HepG2 (cell line): ENCODE data around the gene CD248. TPM values are rescaled to one million over a fixed set of nuclear protein-coding genes. Genes with fewer than 3 reads are reported as not detected.

ENCODE experiments used
- CBX5 ChIP-seq: sonication (generic); formaldehyde crosslinking; IDR thresholded peaks from 2 replicates; pipeline ENCODE4 v1.4.0; 2020; ENCODE audit warnings: missing genetic modification reagents, borderline replicate concordance
- KDM1A ChIP-seq: IDR thresholded peaks from 2 replicates; pipeline ENCODE4 v1.6.1; 2016; ENCODE audit warnings: missing compliant biosample characterization
- MTF2 ChIP-seq: sonication (generic); formaldehyde crosslinking; IDR thresholded peaks from 2 replicates; pipeline ENCODE4 v1.5.0; 2020; ENCODE audit warnings: missing genetic modification reagents, borderline replicate concordance
- NR2F6 ChIP-seq, 2 experiments: IDR thresholded peaks; 2 replicates each; pipeline ENCODE4 v1.6.1; 2016; ENCODE audit warnings: antibody characterized with exemption in 1 of 2, mild to moderate bottlenecking in 1 of 2
- PAF1 ChIP-seq: IDR thresholded peaks from 2 replicates; pipeline ENCODE4 v1.6.1; 2016; ENCODE audit warnings: missing genetic modification reagents, missing compliant biosample characterization
- PHF21A ChIP-seq: sonication (generic); formaldehyde crosslinking; IDR thresholded peaks from 2 replicates; pipeline ENCODE4 v1.5.0; 2020; ENCODE audit warnings: mild to moderate bottlenecking, missing genetic modification reagents
- RXRB ChIP-seq: IDR thresholded peaks from 2 replicates; pipeline ENCODE4 v1.6.1; 2016; ENCODE audit warnings: borderline replicate concordance, missing genetic modification reagents, missing compliant biosample characterization
- SALL2 ChIP-seq: sonication (generic); formaldehyde crosslinking; IDR thresholded peaks from 2 replicates; pipeline ENCODE4 v1.8.1; 2023; ENCODE audit warnings: mild to moderate bottlenecking, missing genetic modification reagents, inconsistent platforms
- SETDB1 ChIP-seq: sonication (generic); formaldehyde crosslinking; IDR thresholded peaks from 2 replicates; pipeline ENCODE4 v1.5.1; 2020; ENCODE audit warnings: missing genetic modification reagents, mild to moderate bottlenecking, borderline replicate concordance
- SIX1 ChIP-seq: sonication (generic); formaldehyde crosslinking; IDR thresholded peaks from 2 replicates; pipeline ENCODE4 v1.4.0; 2020; ENCODE audit warnings: missing genetic modification reagents, borderline replicate concordance
- THAP11 ChIP-seq: IDR thresholded peaks from 2 replicates; pipeline ENCODE4 v1.6.1; 2016; ENCODE audit warnings: missing biosample characterization, missing genetic modification reagents
- ZFP36L2 ChIP-seq: sonication (generic); formaldehyde crosslinking; IDR thresholded peaks from 2 replicates; pipeline ENCODE4 v1.4.0; 2020; ENCODE audit warnings: missing genetic modification reagents
- ZFYVE20 ChIP-seq: sonication (generic); formaldehyde crosslinking; IDR thresholded peaks from 2 replicates; pipeline ENCODE4 v1.8.0; 2023; ENCODE audit warnings: low read depth, mild to moderate bottlenecking, moderate library complexity, missing genetic modification reagents, borderline replicate concordance
- ZNF205 ChIP-seq: IDR thresholded peaks from 2 replicates; pipeline ENCODE4 v1.6.1; 2018; ENCODE audit warnings: missing biosample characterization, missing genetic modification reagents
- ZNF460 ChIP-seq: sonication (generic); formaldehyde crosslinking; IDR thresholded peaks from 2 replicates; pipeline ENCODE4 v1.5.1; 2020; ENCODE audit warnings: missing genetic modification reagents, mild to moderate bottlenecking, borderline replicate concordance
- ZNF558 ChIP-seq: sonication (generic); formaldehyde crosslinking; IDR thresholded peaks from 2 replicates; pipeline ENCODE4 v1.9.0; 2022; ENCODE audit warnings: mild to moderate bottlenecking, missing genetic modification reagents, borderline replicate concordance
- ZNF607 ChIP-seq: sonication (generic); formaldehyde crosslinking; IDR thresholded peaks from 2 replicates; pipeline ENCODE4 v1.5.1; 2020; ENCODE audit warnings: missing genetic modification reagents, mild to moderate bottlenecking, borderline replicate concordance
- ZNF777 ChIP-seq: sonication (generic); formaldehyde crosslinking; IDR thresholded peaks from 2 replicates; pipeline ENCODE4 v1.4.0; 2020; ENCODE audit warnings: missing genetic modification reagents
- ZNF841 ChIP-seq: sonication (generic); formaldehyde crosslinking; IDR thresholded peaks from 2 replicates; pipeline ENCODE4 v1.8.1; 2023; ENCODE audit warnings: missing genetic modification reagents, borderline replicate concordance
- ZNF879 ChIP-seq: sonication (generic); formaldehyde crosslinking; IDR thresholded peaks from 2 replicates; pipeline ENCODE4 v1.8.1; 2023; ENCODE audit warnings: missing genetic modification reagents
- polyA plus RNA-seq, 8 experiments: library from polyadenylated mRNA; depleted of rRNA in 3 of 8; stranded (reverse) in 7 of 8; unstranded in 1 of 8; fragments of >200 nt; fragmentation: Illumina TruSeq in 4 of 8; extraction: Trizol in 4 of 8; gene quantifications; 2 replicates each; pipeline versions ENCODE4 v1.2.1 to v1.2.3, GENCODE V29; 2011 to 2016; ENCODE audit warnings: low read depth in 4 of 8, missing spikeins in 1 of 8, mixed read lengths in 1 of 8; ENCODE audit not compliant: insufficient read depth in 1 of 8
- total RNA-seq, 5 experiments: library from RNA; depleted of rRNA; stranded (reverse); fragments of >200 nt; fragmentation: Illumina TruSeq; extraction: Trizol; gene quantifications; 2 replicates each; pipeline ENCODE4 v1.2.3, GENCODE V29; 2016; ENCODE audit warnings: low read depth in 1 of 5
- TF ChIP-seq, protein P1 (sequence below): sonication (generic); formaldehyde crosslinking; IDR thresholded peaks from 2 replicates; pipeline ENCODE4 v1.4.0; 2020; ENCODE audit warnings: mild to moderate bottlenecking, missing genetic modification reagents
- TF ChIP-seq, protein P2 (sequence below): sonication (generic); formaldehyde crosslinking; IDR thresholded peaks from one replicate; pipeline ENCODE4 v1.5.1; 2020; ENCODE audit warnings: mild to moderate bottlenecking, missing genetic modification reagents; ENCODE audit errors: not compliant biosample characterization

Gene CD248
- total and polyA plus RNA-seq, 2 of the 13 experiments (the other 11 are each of a cell fraction or from before 2014, with no cell fraction given) = 0.25 to 0.35 TPM

DNA sequence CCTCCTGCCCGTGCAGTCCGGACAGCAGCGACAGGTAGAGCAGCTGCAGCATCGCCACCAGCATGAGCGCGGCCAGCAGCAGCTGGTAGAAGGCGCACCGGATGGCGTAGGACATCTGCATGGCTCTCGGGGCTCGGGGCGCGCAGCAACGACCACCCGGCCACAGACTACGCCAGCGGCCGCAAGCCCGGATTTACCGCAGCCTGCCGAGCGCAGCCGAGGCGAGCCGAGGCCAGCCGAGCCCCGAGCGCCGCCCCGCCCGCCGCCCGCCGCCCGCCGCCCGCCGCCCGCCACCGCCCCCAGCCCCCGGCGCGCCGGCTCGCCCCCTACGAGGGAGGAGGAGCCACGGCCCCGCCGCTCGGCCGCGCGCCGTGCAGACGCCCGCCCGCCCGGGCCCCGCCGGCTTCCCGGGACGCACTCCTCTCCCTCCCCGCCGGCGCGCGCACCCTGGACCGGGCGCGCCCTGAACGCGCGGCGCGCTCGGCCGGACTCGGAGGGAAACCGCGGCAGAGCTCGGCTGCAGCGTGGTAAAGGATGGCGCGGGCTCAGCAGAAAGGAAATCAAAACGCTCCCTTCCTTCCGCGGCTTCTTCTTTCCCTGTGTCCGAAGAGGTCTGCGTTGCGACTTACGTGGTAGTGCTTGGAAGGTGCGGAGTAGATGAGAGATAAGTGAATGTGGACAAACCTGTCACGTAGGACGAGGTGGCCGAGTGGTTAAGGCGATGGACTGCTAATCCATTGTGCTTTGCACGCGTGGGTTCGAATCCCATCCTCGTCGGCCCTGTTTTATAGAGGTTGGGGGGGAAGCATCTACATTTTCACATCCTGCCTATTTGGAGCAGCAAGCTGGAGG is 30.8 kb upstream of the CD248 start, which contains the start of gene B4GAT1 (continued):
- no peak for TF ChIP-seq ZNF607 (CRISPR knock-in tag)
- TF ChIP-seq ZNF879 (CRISPR knock-in tag) = no peak
- TF ChIP-seq KDM1A (CRISPR knock-in tag) = 0 out of 2 replicates have a peak, but pooled peaks have one; percentile 46
- TF ChIP-seq SETDB1 = no peak
- no peak for TF ChIP-seq ZNF777 (CRISPR knock-in tag)
- TF ChIP-seq ZNF205 = peak; percentile 76; the same call in 1 of the 2 replicates
- no peak; the same call in 1 of the 2 replicates for TF ChIP-seq RXRB (CRISPR knock-in tag)
- TF ChIP-seq ZNF841 (CRISPR knock-in tag) = no peak
- TF ChIP-seq ZFP36L2 (CRISPR knock-in tag) = no peak
- TF ChIP-seq SIX1 (CRISPR knock-in tag) = no peak
- TF ChIP-seq ZNF558 (CRISPR knock-in tag) = no peak
- TF ChIP-seq THAP11 (CRISPR knock-in tag) = peak; percentile 60
- TF ChIP-seq PAF1 (CRISPR knock-in tag) = peak; percentile 80
- no peak for TF ChIP-seq NR2F6 (IDR thresholded peaks at IDR 0.05)
- TF ChIP-seq NR2F6 (CRISPR knock-in tag; IDR thresholded peaks at IDR 0.05) = 0 out of 2 replicates have a peak, but pooled peaks have one; percentile 31
- TF ChIP-seq CBX5 = peak; percentile 85; the same call in 1 of the 2 replicates
- TF ChIP-seq ZNF460 (CRISPR knock-in tag) = no peak
- TF ChIP-seq, protein P1, sequence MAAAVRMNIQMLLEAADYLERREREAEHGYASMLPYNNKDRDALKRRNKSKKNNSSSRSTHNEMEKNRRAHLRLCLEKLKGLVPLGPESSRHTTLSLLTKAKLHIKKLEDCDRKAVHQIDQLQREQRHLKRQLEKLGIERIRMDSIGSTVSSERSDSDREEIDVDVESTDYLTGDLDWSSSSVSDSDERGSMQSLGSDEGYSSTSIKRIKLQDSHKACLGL (CRISPR knock-in tag) = no peak; the same call in 1 of the 2 replicates
- TF ChIP-seq, protein P2, sequence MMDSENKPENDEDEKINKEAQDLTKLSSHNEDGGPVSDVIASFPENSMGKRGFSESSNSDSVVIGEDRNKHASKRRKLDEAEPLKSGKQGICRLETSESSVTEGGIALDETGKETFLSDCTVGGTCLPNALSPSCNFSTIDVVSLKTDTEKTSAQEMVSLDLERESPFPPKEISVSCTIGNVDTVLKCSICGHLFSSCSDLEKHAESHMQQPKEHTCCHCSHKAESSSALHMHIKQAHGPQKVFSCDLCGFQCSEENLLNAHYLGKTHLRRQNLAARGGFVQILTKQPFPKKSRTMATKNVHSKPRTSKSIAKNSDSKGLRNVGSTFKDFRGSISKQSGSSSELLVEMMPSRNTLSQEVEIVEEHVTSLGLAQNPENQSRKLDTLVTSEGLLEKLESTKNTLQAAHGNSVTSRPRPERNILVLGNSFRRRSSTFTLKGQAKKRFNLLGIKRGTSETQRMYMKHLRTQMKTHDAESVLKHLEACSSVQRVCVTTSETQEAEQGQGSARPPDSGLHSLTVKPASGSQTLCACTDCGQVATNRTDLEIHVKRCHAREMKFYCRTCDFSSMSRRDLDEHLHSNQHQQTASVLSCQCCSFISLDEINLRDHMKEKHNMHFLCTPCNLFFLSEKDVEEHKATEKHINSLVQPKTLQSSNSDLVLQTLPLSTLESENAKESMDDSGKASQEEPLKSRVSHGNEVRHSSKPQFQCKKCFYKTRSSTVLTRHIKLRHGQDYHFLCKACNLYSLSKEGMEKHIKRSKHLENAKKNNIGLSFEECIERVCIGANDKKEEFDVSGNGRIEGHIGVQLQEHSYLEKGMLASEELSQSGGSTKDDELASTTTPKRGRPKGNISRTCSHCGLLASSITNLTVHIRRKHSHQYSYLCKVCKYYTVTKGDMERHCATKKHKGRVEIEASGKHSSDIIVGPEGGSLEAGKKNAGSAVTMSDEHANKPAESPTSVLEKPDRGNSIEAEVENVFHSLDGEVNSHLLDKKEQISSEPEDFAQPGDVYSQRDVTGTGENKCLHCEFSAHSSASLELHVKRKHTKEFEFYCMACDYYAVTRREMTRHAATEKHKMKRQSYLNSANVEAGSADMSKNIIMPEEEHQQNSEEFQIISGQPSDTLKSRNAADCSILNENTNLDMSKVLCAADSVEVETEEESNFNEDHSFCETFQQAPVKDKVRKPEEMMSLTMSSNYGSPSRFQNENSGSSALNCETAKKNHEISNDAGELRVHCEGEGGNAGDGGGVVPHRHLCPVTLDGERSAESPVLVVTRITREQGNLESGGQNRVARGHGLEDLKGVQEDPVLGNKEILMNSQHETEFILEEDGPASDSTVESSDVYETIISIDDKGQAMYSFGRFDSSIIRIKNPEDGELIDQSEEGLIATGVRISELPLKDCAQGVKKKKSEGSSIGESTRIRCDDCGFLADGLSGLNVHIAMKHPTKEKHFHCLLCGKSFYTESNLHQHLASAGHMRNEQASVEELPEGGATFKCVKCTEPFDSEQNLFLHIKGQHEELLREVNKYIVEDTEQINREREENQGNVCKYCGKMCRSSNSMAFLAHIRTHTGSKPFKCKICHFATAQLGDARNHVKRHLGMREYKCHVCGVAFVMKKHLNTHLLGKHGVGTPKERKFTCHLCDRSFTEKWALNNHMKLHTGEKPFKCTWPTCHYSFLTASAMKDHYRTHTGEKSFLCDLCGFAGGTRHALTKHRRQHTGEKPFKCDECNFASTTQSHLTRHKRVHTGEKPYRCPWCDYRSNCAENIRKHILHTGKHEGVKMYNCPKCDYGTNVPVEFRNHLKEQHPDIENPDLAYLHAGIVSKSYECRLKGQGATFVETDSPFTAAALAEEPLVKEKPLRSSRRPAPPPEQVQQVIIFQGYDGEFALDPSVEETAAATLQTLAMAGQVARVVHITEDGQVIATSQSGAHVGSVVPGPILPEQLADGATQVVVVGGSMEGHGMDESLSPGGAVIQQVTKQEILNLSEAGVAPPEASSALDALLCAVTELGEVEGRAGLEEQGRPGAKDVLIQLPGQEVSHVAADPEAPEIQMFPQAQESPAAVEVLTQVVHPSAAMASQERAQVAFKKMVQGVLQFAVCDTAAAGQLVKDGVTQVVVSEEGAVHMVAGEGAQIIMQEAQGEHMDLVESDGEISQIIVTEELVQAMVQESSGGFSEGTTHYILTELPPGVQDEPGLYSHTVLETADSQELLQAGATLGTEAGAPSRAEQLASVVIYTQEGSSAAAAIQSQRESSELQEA (CRISPR knock-in tag) = no peak
- TF ChIP-seq MTF2 (CRISPR knock-in tag) = no peak
- TF ChIP-seq SALL2 (CRISPR knock-in tag) = peak; percentile 50; the same call in 1 of the 2 replicates
- TF ChIP-seq ZFYVE20 = no peak
- no peak for TF ChIP-seq PHF21A (CRISPR knock-in tag)
